Epithelial cell of prostate (primary cell): ENCODE data around the gene CCDC88B.

Source experiments
- DNase-seq: peaks from one replicate; pipeline ENCODE4 v3.0.0-alpha.2; 2011; ENCODE audit warnings: low read depth, low spot score
- H3K27ac ChIP-seq: fragments of 450-650 bp; 2 replicates; pipeline ENCODE4 v1.5.1; 2017; ENCODE audit warnings: mild to moderate bottlenecking

The CCDC88B gene

GRCh38 chr11:64406221-64406946 is 66.4 kb downstream of the CCDC88B start:
- H3K27ac ChIP-seq: no peak overlapping the region
- DNase-seq: no peak
